Stimulated activated CD8-positive, alpha-beta memory T cell treated with anti-CD3 and anti-CD28 coated beads, Interleukin-2, amount 100 ng/mL, for 48 hours (primary cell): Measurements from ENCODE around the gene LDLRAD1.
"Not testable (repeated sequence)": the region's sequence is repeated elsewhere in the genome, so short reads cannot be mapped to it uniquely, and the experiment has no call there.

Experiments used
- DNase-seq, 2 donors: peaks; one replicate each; pipeline ENCODE4 v3.0.0-alpha.2; 2020; ENCODE audit warnings: low read depth in 2 of 2

The LDLRAD1 gene

GRCh38 chr1:54016343-54017282, 1.4 kb downstream of the LDLRAD1 start:
- no peak for DNase-seq

- DNase-seq = no peak
Observed at GRCh38 chr1:54014009-54014629, 3.9 kb downstream of the LDLRAD1 start.

GRCh38 chr1:54013393-54014008, 4.5 kb downstream of the LDLRAD1 start:
- DNase-seq = no peak

GRCh38 chr1:54012863-54013262, 5.1 kb downstream of the LDLRAD1 start:
- no peak for DNase-seq

- no peak for DNase-seq
Observed at GRCh38 chr1:54012008-54012325, 6.0 kb downstream of the LDLRAD1 start.

GRCh38 chr1:54011316-54012007, 6.5 kb downstream of the LDLRAD1 start:
- no peak for DNase-seq

GRCh38 chr1:54010415-54011117, 7.4 kb downstream of the LDLRAD1 start:
- no peak for DNase-seq

GRCh38 chr1:54009406-54009805, 8.6 kb downstream of the LDLRAD1 start:
- no peak for DNase-seq

GRCh38 chr1:54008876-54009275, 9.1 kb downstream of the LDLRAD1 start:
- no peak for DNase-seq

GRCh38 chr1:54007613-54008012, 10.4 kb downstream of the LDLRAD1 start:
- DNase-seq = no peak

- no peak for DNase-seq
Observed at GRCh38 chr1:54006508-54006907, 11.5 kb downstream of the LDLRAD1 start.

- no peak for DNase-seq
Observed at GRCh38 chr1:54004481-54005049, 13.4 kb downstream of the LDLRAD1 start.

- not testable (repeated sequence) for DNase-seq
Observed at GRCh38 chr1:54003750-54004480, 14.1 kb downstream of the LDLRAD1 start.

GRCh38 chr1:54003249-54003646, 14.7 kb downstream of the LDLRAD1 start:
- no peak for DNase-seq

- DNase-seq = no peak
Observed at GRCh38 chr1:54002544-54003248, 15.3 kb downstream of the LDLRAD1 start.

- no peak for DNase-seq
Observed at GRCh38 chr1:54001591-54001990, 16.4 kb downstream of the LDLRAD1 start.

GRCh38 chr1:53999920-54000319, 18.1 kb downstream of the LDLRAD1 start:
- no peak for DNase-seq

GRCh38 chr1:53998223-53998622, 19.8 kb downstream of the LDLRAD1 start:
- DNase-seq = no peak

- DNase-seq = no peak
Observed at GRCh38 chr1:53995683-53996082, 22.3 kb downstream of the LDLRAD1 start.

GRCh38 chr1:53994516-53994915, 23.5 kb downstream of the LDLRAD1 start:
- DNase-seq = not testable (repeated sequence)
